Amniotic epithelial cell (primary cell): Measurements from ENCODE around the gene GDPD4.

ENCODE experiments used
- DNase-seq: peaks from one replicate; pipeline ENCODE4 v3.0.0-alpha.2; 2010; ENCODE audit warnings: low read depth

GDPD4 gene

DNA sequence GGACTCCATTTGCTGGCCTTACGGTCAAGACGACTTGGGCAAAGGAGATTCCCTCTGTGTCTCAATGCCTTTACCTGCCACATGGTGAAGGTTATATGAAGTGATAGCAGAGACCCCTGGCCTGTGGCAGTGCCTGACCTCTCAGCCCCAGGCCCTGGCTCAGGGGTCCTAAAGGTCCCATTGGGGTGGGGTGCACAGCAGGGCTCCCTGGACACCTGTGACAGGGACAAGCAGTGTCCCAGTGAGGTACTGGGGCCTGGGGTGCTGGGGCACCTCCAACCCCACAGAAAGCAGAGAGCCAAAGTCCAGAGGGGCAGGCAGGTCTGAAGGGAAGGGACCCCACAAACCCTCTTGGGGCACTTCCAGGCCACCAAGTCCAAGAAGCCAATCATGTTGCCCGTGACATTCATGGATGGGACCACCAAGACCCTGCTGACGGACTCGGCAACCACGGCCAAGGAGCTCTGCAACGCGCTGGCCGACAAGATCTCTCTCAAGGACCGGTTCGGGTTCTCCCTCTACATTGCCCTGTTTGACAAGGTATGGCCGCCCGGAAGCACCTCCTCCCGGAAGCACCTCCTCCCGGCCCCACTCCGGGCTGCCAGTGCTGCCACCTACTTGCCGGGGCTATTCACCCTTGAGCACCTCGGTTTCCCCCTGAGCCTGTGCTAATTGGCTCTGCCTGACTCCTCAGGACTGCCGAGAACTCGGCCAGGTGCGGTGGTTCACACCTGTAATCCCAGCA, 111.0 kb downstream of the GDPD4 start:
- no peak for DNase-seq

- no peak for DNase-seq
Measured at GRCh38 chr11:77189588-77190210, 111.8 kb downstream of the GDPD4 start.

GRCh38 chr11:77188633-77189491, 112.6 kb downstream of the GDPD4 start:
- DNase-seq: no peak

GRCh38 chr11:77187776-77188632, 113.5 kb downstream of the GDPD4 start:
- DNase-seq: peak; percentile 67

GRCh38 chr11:77187111-77187750, 114.3 kb downstream of the GDPD4 start:
- no peak for DNase-seq

GRCh38 chr11:77186302-77186701, 115.2 kb downstream of the GDPD4 start:
- DNase-seq: no peak

DNA sequence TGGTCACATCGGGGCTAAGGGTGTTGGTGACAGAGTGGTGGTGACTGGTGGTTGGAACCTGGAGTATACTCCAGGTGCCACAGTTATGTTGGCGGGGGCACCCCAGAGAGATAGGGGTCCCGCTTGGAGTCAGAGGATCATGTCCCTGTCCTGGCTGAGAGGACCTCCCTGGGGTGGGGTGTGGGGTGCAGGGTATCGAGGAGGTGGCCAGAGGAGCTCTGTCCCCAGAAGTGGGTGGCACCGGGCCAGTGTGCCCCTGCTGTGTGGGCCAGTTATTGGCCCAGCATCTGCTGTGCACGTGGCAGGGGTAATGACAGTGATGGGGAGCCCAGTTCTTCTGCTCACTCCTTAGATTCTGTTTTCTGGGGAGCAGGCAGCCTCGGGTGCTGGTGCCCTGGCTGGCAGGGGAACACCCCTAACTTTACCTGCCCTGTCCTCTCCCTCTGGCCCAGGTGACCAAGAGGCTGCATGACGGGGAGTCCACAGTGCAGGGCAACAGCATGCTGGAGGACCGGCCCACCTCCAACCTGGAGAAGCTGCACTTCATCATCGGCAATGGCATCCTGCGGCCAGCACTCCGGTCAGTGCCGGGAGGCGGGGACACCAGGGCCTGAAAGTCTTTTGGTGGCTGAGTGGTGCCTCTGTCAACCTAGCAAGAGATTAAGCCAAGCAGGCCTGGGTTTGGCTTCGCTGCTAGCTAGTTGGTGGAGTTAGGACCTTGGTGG, 117.2 kb downstream of the GDPD4 start:
- no peak for DNase-seq

- no peak for DNase-seq
Measured at GRCh38 chr11:77183431-77183984, 118.0 kb downstream of the GDPD4 start.

GRCh38 chr11:77182542-77183430, 118.7 kb downstream of the GDPD4 start:
- no peak for DNase-seq

- DNase-seq: no peak
Measured at GRCh38 chr11:77181799-77182541, 119.5 kb downstream of the GDPD4 start.

GRCh38 chr11:77181226-77181625, 120.3 kb downstream of the GDPD4 start:
- no peak for DNase-seq

DNA sequence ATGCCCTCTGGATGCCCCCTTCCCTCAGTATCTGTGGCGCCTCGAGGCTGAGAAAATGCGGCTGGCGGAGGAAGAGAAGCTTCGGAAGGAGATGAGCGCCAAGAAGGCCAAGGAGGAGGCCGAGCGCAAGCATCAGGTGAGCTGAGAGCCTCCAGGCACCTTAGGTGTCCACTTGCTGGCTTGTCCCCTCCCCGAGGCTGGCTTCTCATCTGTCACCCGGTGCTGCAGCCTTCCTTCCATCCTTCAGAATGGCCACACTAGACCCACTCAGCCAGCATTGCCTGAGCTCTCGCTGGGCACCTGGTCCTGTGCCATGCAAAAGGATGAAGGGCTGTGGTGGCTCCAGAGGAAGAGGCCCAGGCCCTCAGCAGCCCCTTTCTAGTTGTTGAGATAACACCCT, 121.1 kb downstream of the GDPD4 start:
- DNase-seq: no peak

GRCh38 chr11:77179681-77180080, 121.8 kb downstream of the GDPD4 start:
- DNase-seq: no peak

- DNase-seq: no peak
Measured at GRCh38 chr11:77179048-77179447, 122.4 kb downstream of the GDPD4 start.

GRCh38 chr11:77178150-77178549, 123.3 kb downstream of the GDPD4 start:
- DNase-seq: no peak

- DNase-seq: no peak
Measured at GRCh38 chr11:77176996-77177395, 124.5 kb downstream of the GDPD4 start.

GRCh38 chr11:77175869-77176539, 125.5 kb downstream of the GDPD4 start:
- peak; percentile 15 for DNase-seq
